HG03095 (cell line): Measurements from ENCODE around the gene ANO1.
"Not testable (repeated sequence)": the region's sequence is repeated elsewhere in the genome, so short reads cannot be mapped to it uniquely, and the experiment has no call there.

Experiments
- ATAC-seq: cut with Tn5 transposase; IDR thresholded peaks from one replicate; pipeline ENCODE4 v1.9.1; 2021; ENCODE audit warnings: moderate library complexity; ENCODE audit not compliant: unreplicated experiment

The ANO1 gene

DNA sequence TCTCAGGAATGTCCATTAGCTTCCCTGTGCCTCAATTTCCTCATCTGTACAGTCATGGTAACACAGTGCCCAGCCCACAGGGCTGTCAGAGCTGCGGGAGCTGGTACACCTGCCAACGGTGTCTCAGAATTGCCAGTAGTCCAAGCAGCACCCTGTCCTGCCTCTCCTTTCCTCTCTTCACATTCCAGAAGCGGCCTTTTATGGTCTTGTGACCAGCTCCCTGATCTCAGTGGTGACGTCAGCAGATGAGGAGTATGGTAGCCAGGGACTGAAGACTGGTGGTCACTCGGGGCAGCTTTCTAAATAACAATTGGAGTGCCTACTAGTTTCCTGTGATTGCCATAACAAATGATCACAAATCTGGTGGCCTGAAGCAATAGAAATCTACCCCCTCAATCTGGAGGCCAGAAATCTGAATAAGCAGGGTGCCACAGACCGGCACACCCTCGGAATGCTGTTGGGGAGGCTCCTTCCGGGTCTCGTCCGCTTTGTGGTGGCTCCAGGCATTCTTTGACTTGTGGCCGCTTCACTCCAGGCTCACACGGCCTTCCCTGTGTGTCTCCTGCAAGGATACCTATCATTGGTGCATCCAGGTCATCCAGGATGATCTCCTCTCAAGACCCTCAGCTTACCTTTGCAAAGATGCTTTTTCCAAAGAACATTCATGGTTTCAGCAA lies 127.1 kb downstream of the ANO1 start:
- no peak for ATAC-seq

DNA sequence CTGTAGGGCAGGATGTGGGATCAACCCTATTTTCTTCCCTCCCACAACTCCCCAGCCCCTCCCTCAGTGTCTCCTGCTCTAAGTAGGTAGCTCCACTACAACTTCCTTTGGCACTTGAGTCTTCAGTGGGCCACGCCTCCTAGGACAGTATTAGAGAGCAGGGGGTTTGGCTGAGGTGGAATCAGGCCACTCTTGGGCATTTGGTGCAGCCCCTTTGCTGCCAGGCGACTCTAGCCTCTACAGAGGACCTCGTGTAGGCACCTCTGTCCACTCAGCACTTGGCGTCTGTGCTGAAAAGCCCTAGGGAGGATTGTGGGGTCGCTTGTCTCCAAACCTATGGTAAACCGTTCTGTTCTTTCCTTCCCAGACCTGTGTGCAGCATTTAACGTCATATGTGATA lies 127.6 kb downstream of the ANO1 start:
- ATAC-seq, result no peak

DNA sequence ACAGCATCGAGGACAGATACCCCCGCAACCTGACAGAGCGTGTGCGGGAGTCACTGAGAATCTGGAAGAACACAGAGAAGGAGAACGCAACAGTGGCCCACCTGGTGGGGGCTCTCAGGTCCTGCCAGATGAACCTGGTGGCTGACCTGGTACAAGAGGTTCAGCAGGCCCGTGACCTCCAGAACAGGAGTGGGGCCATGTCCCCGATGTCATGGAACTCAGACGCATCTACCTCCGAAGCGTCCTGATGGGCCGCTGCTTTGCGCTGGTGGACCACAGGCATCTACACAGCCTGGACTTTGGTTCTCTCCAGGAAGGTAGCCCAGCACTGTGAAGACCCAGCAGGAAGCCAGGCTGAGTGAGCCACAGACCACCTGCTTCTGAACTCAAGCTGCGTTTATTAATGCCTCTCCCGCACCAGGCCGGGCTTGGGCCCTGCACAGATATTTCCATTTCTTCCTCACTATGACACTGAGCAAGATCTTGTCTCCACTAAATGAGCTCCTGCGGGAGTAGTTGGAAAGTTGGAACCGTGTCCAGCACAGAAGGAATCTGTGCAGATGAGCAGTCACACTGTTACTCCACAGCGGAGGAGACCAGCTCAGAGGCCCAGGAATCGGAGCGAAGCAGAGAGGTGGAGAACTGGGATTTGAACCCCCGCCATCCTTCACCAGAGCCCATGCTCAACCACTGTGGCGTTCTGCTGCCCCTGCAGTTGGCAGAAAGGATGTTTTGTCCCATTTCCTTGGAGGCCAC lies 128.3 kb downstream of the ANO1 start:
- ATAC-seq, result no peak

DNA sequence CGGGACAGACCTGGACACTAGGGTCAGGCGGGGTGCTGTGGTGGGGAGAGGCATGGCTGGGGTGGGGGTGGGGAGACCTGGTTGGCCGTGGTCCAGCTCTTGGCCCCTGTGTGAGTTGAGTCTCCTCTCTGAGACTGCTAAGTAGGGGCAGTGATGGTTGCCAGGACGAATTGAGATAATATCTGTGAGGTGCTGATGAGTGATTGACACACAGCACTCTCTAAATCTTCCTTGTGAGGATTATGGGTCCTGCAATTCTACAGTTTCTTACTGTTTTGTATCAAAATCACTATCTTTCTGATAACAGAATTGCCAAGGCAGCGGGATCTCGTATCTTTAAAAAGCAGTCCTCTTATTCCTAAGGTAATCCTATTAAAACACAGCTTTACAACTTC lies 128.9 kb downstream of the ANO1 start:
- ATAC-seq, result no peak

DNA sequence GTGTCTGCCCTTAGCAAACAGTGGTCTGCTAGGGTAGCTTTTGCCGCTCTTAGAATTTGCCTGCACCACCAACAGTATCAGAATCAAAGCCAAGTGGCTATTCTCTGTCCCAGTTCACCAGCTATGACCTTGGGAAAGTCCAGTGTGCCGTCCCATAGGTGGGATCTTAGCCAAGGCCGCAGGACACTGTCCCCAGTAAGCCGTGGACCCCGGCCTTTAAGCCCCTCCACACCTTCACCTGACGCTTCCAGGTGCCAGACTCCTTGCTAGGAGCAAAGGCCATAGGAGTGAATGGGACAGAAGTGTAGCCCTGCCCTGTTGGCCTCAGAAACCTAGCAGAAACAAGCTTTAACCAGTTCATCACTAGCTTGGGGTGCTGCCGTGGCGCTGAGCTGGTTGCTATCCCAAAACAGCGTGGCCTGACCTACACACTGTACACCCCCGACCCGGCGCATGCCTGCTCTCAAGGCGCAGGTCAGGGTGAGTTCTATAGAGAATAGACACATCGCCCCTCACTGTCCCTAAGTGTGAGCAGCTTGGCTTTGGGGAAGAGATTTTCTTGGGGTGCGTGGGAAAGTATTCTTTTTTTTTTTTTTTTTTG lies 129.5 kb downstream of the ANO1 start:
- no peak for ATAC-seq

DNA sequence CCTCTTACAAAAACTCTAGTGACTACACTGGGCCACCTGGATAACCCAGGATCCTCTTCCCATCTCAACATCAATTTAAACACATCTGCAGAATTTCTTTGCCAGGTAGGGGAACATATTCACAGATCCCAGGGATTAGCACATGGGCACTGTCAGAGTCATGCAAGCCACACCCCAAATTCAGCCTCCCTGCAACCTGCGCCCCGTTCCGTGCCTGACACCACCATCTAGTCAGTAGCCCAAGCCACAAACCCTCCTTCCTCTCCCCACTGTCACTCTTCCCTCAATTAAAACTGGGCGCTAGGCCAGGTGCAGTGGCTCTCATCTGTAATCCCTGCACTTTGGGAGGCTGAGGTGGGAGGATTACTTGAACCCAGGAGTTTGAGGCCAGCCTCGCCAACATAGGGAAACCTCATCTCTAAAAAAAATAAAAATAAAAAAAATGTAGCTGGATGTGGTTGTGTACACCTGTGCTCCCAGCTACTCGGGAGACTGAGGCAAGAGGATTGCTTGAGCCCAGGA lies 131.3 kb downstream of the ANO1 start:
- no peak for ATAC-seq

DNA sequence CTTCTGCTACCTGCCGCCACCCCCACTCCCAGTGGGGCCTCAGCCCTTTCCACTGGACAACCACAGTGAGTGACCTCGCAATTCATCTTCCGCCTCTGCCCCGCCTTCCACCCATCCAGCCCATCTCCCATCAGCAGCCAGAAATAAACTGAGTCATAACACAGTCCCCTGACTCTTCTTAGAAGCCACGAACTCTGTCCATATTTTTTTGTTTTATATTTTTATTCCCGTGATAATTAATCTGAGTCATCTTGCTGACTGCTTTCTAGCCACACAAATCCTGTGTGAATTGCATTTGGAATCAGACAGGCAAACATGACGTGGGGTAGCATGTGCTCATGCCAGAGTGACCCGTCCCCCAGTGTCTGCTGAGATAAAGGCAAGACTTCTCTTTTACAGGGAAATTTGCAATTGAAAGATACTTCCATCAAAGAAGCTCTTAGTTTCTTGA lies 132.0 kb downstream of the ANO1 start:
- ATAC-seq, result no peak

DNA sequence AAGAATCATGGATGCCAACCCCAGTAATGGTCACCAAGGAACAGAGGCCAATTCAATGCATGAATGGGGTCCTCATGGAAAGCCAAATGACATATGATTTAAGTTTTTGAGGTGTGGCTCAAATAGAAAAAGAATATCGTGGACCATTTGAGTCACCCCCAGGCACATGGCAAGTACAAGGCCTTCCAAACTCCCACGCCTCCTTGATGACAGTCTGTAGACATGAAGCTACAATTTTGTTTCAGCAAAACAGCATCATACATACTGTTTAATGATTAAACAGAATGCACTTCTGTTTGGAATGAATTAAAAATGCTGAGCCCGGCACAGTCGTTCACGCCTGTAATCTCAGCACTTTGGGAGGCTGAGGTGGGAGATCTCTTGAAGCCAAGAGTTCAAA lies 132.4 kb downstream of the ANO1 start:
- ATAC-seq, result no peak

DNA sequence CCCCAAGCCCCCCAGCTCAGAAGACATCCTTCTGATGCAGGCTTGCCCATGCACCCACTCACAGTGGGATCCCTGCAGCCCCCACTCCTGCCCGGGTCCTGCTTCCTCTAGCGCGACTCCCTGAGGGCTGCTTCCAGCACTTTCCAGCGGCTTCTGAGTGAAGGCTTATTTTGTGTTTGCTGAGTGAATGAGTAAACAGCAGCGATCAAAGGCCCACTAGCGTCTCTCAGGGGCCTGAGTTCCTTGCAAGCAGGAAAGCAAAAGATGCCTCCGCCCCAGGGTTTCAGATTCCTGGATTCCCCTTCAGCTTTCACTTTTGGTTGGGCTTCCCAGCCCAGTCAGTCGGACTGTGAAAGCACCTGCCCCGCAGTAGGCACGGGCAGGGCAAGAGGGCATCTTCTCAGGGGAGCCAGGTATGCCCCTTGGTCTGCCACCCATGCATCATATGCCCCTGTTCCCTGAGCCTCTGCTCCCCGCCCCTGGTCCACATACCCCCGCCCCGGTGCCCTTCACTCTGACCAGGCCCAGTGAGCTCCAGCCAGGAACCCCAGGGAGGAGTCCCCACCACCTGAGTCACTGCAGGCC lies 134.2 kb downstream of the ANO1 start:
- ATAC-seq, result no peak

DNA sequence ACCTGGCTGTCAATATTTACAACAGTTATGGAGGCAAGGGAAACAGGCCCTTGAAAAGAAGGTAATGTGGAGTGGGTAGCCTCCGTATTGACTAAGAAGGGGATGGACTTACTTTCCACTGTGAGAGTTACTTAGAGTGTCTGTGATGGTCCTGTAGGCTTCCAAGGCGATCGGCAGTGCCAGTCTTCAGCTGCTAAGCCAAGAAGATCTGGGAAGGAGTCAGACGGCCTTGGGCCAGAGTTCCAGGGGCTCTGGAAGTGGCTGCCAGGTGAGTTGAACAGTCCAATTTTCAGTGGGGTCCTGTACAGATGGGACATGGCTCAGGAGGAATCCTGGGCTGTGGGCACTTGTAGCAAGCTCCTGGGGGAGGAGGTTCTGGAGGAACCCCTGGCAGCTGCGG lies 139.3 kb downstream of the ANO1 start:
- ATAC-seq, result not testable (repeated sequence)

DNA sequence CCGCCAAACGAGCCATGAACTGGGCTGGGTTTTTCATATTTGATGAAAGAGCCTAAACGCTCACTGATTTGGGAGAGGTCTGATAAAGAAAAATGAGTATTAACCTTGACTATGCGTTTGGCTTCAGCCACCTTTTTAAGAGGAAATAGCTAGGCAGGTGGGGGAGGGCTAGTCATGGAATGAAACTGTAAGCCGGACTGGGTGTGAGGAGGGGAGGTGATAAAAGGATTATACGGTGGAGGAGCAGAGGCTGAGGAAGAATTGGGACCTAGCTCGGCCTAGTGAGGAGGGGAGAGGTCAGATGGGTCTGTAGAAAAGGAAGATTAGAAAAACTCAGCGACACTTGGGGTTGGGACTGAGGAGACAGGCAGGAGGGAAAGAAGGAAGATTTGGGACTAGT lies 140.0 kb downstream of the ANO1 start:
- ATAC-seq, result not testable (repeated sequence)

DNA sequence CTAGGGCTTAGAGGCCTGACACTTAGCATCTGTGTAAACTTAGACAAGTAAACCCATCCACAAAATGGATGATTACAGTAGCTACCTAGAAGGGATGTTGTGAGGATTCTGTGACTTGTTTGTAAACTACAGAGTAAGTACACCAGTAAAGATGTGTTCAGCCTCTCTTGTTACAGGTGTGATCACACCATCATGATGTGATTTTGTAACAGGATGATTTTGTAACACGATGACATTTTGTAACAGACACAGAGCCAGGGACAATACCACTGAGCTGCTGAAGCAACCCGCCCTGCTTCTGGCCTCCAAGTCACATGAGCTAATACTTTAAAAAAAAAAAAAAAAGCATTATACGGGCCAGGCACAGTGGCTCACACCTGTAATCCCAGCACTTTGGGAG lies 142.0 kb downstream of the ANO1 start:
- ATAC-seq, result no peak

DNA sequence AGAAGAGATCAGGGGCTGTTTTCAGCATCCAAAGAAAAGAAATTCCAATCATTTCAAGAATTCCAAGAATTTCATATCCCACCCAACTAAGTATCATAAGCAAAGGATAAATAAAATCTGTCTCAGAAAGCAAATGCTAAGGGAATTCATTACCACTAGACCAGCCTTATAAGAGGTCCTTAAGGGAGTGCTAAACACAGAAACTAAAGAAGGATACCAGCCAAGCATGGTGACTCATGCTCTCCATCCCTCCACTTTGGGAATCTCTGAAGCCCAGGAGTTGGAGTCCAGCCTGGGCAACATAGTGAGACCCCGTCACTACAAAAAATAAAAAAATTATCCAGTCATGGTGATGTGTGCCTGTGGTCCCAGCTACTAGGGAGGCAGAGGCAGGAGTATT lies 142.8 kb downstream of the ANO1 start:
- no peak for ATAC-seq

DNA sequence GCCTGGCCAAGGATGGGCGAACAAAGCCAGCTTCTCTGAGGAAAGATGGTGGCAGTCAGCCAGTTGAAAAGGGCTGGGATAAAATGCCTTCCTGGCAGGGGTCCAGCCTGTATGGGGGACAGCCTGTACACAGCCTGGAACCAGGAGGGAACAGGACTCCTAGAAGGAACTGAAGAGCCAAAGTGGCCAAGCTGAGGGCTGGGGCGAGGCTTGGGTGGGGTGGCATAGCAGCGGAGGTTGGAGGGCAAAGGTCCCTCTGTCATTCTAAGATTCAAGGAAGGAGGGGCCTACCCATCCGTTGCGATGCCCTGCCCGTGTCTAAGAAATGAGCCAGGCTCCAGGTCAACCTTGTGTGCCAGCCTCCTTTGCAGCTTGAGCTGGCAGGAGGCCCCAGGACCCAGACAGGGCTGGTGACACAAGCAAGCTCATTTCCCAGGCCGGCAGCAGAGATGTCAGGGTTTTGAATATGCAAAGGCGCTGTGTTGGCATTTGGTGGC lies 147.6 kb downstream of the ANO1 start:
- no peak for ATAC-seq

DNA sequence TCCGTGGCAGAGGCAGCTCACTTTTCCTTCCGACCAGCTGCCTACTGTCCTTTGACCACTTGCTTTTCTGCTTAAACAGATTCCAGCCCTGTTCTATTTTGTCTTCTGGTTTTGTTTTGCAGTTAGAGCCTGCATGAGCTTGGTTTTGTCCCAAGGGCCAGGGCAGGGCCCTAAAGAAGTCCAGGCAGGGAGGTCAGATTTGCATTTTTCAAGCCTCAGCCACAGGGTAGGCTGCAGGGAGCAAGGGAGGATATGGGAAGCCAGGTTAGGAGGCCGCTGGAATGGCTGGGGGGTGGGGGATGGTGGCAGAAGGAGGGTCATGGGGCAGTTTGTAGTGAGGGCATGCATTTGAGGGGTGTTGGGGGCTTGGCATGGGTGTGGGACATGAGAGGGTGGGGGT lies 148.1 kb downstream of the ANO1 start:
- no peak for ATAC-seq

DNA sequence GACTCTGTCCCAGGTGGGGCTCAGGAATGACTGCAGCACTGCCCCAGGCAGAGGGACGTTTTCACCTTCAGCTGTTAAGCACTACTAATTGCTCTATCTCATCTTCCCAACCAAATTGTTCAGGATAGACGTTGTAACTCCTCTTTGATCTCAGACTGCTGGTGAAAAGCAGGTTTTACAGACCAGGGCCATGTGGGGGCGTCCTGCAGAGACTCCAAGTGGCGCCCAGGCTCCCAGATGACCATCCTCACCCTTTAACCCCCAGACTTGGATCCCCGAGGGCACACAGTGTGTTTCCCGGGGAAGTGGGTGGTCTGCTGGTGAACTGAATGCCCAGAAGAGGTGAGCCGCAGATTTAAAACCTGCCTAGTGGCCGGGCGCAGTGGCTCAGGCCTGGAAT lies 148.8 kb downstream of the ANO1 start:
- no peak for ATAC-seq

DNA sequence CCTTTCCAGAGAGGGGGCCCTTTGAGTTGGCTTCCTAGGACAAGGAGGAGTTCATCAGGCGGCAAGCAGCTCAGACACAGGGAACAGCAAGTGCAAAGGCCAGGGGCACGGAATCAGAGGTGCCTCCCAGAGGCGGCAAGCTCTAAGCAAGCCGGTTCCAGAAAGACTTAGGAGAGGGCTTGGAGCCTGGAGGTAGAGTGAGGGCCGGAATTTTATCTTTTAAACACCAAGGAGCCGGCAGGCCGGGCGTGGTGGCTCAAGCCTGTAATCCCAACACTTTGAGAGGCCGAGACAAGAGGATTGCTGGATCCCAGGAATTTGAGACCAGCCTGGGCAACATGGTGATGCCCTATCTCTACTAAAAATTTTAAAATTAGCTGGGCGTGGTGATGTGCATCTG lies 151.6 kb downstream of the ANO1 start:
- no peak for ATAC-seq

DNA sequence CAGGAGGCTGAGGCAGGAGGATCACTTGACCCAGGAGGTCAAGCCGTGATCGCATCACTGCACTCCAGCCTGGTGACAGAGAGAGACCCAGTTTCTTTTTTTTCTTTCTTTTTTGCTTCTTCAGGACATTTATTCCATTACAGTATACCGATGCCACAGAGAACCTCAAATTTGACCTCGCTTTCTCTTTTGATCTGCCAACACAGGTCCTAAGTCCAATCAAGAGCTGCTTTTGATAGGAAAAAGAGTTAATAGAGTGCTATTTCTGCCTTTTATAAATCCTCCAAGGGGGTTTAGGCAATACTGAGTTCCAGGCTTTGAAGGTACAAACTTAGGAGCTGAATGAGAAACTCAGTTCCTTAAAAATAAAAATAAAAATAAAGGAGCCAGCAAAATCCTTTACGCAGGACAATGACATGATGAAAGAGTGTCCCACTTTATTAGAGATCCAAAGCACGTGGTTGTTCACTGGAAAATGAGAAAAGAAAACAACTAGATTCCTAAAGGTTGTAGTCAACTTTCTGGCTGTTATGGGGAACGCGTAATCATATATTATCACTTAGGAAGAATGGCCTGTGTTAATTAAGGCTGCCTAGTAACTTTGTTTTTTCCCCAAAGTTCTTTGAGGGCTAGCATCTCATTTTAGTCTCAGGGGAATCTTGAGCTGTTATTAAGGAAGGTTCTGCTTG lies 152.2 kb downstream of the ANO1 start:
- ATAC-seq, result no peak

DNA sequence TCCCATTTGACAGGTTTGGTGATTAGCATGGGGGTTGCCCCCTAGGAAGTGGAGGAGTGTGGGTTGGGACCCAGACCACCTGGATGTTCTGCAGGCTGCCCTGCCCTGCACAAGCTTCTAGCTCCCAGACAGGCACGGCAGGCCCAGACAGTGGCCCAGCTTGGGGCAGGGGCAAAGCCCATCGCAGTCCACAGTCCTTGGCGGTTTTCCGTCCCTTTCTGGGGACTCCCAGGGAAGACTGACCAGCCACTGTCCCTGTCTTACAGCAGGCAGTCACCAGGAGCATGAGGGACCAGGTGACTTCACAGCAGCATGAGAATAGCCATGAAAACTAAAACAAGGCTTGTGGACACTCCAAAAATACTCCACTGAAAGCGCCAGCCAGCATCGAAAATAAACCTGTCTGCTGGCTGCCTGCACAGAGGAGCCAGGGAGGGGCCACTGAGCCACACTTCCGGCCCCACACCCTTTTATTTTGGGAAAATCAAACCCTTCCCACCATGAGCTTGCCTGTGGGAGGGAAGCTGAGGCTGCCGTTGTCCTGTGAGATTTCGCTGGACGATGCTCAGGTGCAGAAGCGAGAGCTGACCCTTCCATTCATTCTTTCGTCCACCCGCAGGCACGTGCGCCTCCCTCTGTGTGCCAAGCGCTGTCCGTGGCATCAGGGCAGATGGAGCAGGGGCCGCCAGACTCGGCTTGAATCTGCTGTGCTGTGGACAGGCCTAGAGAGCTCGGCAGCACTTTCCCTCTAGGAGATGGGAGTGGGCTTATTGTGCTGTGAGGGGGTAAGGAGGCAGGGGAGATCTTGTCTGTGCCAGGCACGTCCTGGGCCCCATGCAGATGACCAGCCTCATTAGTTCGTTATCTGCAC lies 153.0 kb downstream of the ANO1 start:
- ATAC-seq, result no peak

DNA sequence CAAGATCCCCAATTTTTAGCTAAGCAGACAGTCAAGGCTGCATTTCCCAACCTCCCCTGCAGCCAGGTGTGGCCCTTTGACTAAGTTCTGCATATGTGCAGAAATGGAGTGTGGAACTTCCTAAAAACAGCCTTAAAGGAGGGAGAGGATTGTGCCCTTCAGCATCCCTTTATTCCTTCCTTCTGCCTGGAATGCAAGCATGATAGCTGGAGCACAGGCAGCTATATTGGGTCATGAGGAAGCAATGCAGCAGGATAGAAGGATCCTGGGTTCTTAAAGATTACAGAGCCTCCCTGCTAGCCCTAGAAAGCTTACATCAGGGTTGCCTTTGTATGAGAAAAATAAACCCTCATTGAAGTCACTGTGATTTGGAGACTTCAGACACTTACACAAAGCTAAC lies 154.9 kb downstream of the ANO1 start:
- ATAC-seq, result no peak
